GM18907 (cell line): ENCODE measurements around the gene LMNTD2.
A peak's percentile ranks its signal among the peaks of the same experiment; 100 is the strongest.
"Not testable (repeated sequence)": the region's sequence is repeated elsewhere in the genome, so short reads cannot be mapped to it uniquely, and the experiment has no call there.

Experiments used
- ATAC-seq: cut with Tn5 transposase; IDR thresholded peaks from one replicate; pipeline ENCODE4 v1.9.1; 2021; ENCODE audit warnings: mild to moderate bottlenecking, moderate library complexity; ENCODE audit not compliant: unreplicated experiment

LMNTD2 gene

GRCh38 chr11:587978-588380, 27.4 kb upstream of the LMNTD2 start:
- ATAC-seq, result no peak

GRCh38 chr11:587546-587945, 27.0 kb upstream of the LMNTD2 start:
- ATAC-seq, result no peak

GRCh38 chr11:586376-587316, 26.1 kb upstream of the LMNTD2 start:
- no peak for ATAC-seq

- ATAC-seq, result no peak
Observed at GRCh38 chr11:584287-584686, 23.7 kb upstream of the LMNTD2 start.

- no peak for ATAC-seq
Observed at GRCh38 chr11:581752-582151, 21.2 kb upstream of the LMNTD2 start.

GRCh38 chr11:581342-581741, 20.8 kb upstream of the LMNTD2 start:
- no peak for ATAC-seq

- ATAC-seq, result no peak
Observed at GRCh38 chr11:579830-580601, 19.5 kb upstream of the LMNTD2 start.

GRCh38 chr11:578276-579035, 17.9 kb upstream of the LMNTD2 start:
- no peak for ATAC-seq

GRCh38 chr11:577611-577894, 17.0 kb upstream of the LMNTD2 start:
- ATAC-seq, result no peak

GRCh38 chr11:576811-577610, 16.5 kb upstream of the LMNTD2 start:
- no peak for ATAC-seq

GRCh38 chr11:575996-576768, 15.6 kb upstream of the LMNTD2 start, which contains the start of gene PHRF1:
TSS of gene PHRF1 (plus strand) at chr11:576470. CDS start at chr11:581513, 5,043 bp downstream.
- peak; percentile 80 for ATAC-seq

- peak; percentile 32 for ATAC-seq
Observed at GRCh38 chr11:575313-575995, 14.9 kb upstream of the LMNTD2 start.

GRCh38 chr11:574632-575312, 14.2 kb upstream of the LMNTD2 start:
- ATAC-seq, result no peak

GRCh38 chr11:574031-574570, 13.6 kb upstream of the LMNTD2 start:
- not testable (repeated sequence) for ATAC-seq

GRCh38 chr11:573146-573759, 12.7 kb upstream of the LMNTD2 start:
- no peak for ATAC-seq

- ATAC-seq, result no peak
Observed at GRCh38 chr11:571802-572185, 11.3 kb upstream of the LMNTD2 start.

GRCh38 chr11:569158-569885, 8.8 kb upstream of the LMNTD2 start:
- no peak for ATAC-seq
